Measurements from ENCODE around the gene SULT1A2. TPM values are rescaled to one million over a fixed set of nuclear protein-coding genes. Genes with fewer than 3 reads are reported as not detected.
"Not testable (repeated sequence)": the region's sequence is repeated elsewhere in the genome, so short reads cannot be mapped to it uniquely, and the experiment has no call there.

The SULT1A2 gene
- total RNA-seq, 1 donor from 2014 or later, result 3.9 TPM

DNA sequence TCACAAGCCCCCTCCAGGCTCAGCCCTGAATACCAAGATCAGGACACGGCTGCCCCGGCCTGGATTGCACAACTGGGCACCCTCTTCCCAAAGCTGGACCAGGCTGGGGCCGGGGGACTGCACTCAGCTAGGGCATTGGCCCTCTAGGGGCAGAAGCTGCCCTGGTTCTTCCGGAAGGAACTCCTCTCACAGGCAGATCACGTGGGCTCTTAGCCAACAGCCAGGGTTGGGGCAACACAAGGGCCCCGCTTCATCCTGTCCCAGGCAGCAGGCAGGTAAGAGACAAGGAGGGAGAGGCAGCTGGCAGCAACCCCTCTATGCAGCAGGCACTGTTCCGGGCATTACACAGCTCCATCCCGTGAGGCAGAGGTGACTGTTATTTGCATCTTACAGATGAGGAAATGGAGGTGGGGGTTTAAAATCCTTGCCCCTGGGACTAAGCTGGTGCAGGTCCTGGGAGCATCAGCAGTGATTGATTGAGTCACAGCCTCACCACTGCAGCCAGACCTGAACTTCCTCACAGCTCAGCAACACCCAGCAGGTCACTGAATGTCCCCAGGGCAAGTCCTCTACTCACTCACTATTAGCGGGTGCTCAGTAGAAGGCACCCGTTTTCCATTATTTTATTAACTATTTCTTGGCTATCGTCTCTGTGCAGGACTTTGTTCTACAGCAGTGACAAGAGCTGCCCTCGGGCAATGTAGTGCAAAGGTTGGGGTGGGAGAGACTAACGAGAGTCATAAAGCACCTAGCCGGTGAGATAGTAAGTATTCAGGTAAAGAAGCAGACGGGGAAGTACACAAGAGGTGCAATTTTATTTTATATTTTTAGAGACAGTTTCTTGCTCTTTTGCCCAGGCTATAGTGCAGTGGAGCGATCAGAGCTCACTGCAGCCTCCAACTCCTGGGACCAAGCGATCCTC is 15.8 kb upstream of the SULT1A2 start:
- H3K27ac Mint-ChIP-seq; H3K4me3 Mint-ChIP-seq (ENCODE audit: low read depth): not testable (repeated sequence)

DNA sequence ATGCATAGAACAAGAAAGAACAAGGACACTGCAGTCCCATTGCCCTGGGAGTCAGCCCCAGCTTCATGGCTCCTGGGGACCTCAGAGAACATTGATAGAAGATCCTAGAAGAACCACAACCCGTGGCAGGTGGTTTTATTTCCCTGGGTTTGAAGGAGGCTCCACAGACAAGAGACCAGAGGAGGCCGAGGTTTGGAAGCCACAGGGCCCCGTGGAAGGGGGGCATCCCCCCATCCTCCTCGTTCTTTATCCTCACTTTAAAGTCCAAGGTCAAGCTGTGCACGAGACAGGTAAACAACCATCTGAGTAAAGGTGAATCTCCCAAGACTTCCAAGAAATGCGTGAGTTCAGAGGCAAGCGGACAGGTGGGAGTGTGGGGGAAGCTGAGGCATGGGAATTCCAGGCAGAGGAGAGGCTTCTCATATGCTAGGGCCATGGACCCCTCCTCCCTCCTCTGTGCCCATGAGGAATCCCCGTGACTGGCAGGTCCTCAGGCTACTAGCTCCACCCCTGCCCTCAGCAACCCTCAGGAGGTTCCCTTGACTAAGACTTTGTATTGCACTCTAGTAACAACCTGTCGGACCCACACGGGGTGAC is 13.8 kb upstream of the SULT1A2 start:
- H3K36me3 Mint-ChIP-seq (ENCODE audit: insufficient read depth), result no peaks in the 10 kb centered on the region
- H3K4me1 Mint-ChIP-seq (ENCODE audit: low read depth), result peaks cover 17% of the 10 kb centered on the region
- TF ChIP-seq CTCF (IDR thresholded peaks at IDR 0.05; ENCODE audit: unreplicated experiment), result no peak
- H3K4me3 Mint-ChIP-seq (ENCODE audit: low read depth), result no peak overlapping the region
- no peaks in the 10 kb centered on the region for H3K9me3 Mint-ChIP-seq (ENCODE audit: low read depth)
- peak overlapping the region; percentile 62 for H3K27ac Mint-ChIP-seq
- no peaks in the 10 kb centered on the region for H3K27me3 Mint-ChIP-seq
- no peak for DNase-seq (ENCODE audit: low spot score, unreplicated experiment)

More for the DNA sequence above, 15.8 kb upstream of the SULT1A2 start:
- not testable (repeated sequence) for H3K27me3 Mint-ChIP-seq; H3K36me3 Mint-ChIP-seq (ENCODE audit: insufficient read depth); H3K9me3 Mint-ChIP-seq (ENCODE audit: low read depth); DNase-seq (ENCODE audit: low spot score, unreplicated experiment)
- peaks cover 17% of the 10 kb centered on the region for H3K4me1 Mint-ChIP-seq (ENCODE audit: low read depth)

DNA sequence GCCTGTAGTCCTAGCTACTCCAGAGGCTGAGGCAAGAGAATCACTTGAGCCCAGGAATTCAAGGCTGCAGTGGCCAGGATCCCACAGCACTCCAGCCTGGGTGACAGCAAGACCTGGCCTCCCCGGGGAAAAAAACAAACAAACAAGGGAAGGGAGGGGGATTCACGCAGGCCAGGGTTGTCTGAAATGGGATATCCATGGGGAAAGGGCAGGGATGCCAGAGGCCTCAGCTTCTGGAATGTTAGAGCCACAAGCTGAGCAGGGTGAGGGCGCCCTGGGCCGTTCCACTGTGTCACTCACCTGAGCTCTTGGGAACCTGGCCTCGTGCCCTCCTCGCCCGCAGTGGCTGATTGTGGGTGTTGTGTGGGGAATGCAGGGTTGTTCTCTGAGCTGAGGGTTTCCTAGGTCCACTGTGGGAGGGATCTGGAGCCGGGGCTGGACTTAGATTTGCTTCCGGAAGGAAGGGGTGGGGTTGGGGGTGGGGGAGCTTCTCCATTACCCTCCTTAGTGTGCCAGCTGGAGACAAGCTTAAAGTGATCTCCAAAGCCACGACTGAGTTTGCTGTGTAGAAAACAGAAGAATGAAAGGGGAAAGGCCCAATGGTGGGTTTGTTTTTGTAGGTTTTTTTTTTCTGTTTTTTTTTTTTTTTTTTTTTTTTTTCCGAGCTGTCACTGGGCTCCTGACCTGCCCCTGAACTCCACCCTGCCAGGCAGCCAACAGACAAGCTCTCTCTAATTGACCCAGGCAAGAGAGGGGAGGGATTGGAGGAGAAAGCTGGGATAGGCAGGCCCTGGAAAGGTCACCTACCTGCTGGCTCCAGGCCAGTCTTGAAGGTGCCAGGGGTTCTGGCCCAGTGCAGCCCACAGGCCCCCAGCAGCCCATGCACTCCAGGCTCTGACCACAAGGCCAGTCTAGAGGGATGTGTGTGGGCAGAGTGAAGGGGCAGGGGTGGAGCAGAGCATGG is 13.1 kb upstream of the SULT1A2 start, which contains the start of gene SULT1A1:
SULT1A1 (minus strand) TSS at position 414 of the 964 bp plus-strand sequence. CDS start 1,189 bp downstream, outside the sequence.
- DNase-seq (ENCODE audit: low spot score, unreplicated experiment), result no peak
- peaks cover 17% of the 10 kb centered on the region for H3K4me1 Mint-ChIP-seq (ENCODE audit: low read depth)
- H3K4me3 Mint-ChIP-seq (ENCODE audit: low read depth), result peak within 1 kb of the TSS; percentile 70
- no peaks in the 10 kb centered on the region for H3K36me3 Mint-ChIP-seq (ENCODE audit: insufficient read depth)
- no peaks in the 10 kb centered on the region for H3K9me3 Mint-ChIP-seq (ENCODE audit: low read depth)
- peak within 1 kb of the TSS; percentile 92 for H3K27ac Mint-ChIP-seq
- TF ChIP-seq CTCF (IDR thresholded peaks at IDR 0.05; ENCODE audit: unreplicated experiment), result no peak
- no peaks in the 10 kb centered on the region for H3K27me3 Mint-ChIP-seq

DNA sequence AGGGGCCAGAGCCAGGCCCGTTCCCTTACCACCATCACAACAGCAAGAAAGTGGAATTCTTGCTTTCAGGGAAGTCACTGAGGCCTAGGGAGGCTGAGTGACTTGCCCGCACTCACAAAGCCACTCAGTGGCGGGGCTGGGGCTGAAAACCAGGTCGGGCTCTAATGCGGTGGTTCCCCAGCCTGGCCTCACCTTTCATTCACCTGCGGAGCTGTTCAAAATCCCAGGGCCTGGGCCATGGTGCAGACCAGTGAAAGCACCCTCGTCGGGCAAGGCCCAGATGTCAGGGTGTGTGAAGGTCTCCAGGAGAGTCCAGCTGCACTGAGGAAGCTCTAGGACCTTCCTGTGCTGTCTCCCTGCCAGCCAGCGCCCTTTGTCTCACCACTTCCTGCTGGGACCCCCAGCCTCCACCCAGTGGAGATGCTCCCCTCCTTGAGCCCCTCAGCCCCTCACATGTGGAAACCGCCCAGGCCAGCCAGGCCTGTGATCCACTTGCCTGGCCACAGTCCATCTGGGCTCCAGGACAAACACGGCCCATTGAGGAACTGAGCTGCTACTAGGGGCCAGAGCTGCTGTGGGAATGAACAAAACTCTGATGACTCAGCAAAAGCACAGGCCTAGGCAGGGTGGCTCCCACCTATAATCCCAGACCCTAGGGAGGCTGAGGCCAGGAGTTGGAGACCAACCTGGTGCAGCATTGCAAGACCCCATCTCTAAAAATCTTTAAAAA is 12.2 kb upstream of the SULT1A2 start:
- Mint-ChIP-seq H3K4me3 (ENCODE audit: low read depth) (peak overlapping the region; percentile 70), H3K27ac (peak overlapping the region; percentile 92), H3K4me1 (ENCODE audit: low read depth) (peaks cover 17% of the 10 kb centered on the region)
- H3K9me3 Mint-ChIP-seq (ENCODE audit: low read depth); DNase-seq (ENCODE audit: low spot score, unreplicated experiment); H3K36me3 Mint-ChIP-seq (ENCODE audit: insufficient read depth); H3K27me3 Mint-ChIP-seq: not testable (repeated sequence)

- DNase-seq (ENCODE audit: low spot score, unreplicated experiment); H3K9me3 Mint-ChIP-seq (ENCODE audit: low read depth); H3K27me3 Mint-ChIP-seq; H3K36me3 Mint-ChIP-seq (ENCODE audit: insufficient read depth); H3K27ac Mint-ChIP-seq: not testable (repeated sequence)
- H3K4me1 Mint-ChIP-seq (ENCODE audit: low read depth), result peaks cover 17% of the 10 kb centered on the region
- peak overlapping the region; percentile 16 for H3K4me3 Mint-ChIP-seq (ENCODE audit: low read depth)
These were observed 11.6 kb upstream of the SULT1A2 start for GRCh38 chr16:28608496-28608808.

DNA sequence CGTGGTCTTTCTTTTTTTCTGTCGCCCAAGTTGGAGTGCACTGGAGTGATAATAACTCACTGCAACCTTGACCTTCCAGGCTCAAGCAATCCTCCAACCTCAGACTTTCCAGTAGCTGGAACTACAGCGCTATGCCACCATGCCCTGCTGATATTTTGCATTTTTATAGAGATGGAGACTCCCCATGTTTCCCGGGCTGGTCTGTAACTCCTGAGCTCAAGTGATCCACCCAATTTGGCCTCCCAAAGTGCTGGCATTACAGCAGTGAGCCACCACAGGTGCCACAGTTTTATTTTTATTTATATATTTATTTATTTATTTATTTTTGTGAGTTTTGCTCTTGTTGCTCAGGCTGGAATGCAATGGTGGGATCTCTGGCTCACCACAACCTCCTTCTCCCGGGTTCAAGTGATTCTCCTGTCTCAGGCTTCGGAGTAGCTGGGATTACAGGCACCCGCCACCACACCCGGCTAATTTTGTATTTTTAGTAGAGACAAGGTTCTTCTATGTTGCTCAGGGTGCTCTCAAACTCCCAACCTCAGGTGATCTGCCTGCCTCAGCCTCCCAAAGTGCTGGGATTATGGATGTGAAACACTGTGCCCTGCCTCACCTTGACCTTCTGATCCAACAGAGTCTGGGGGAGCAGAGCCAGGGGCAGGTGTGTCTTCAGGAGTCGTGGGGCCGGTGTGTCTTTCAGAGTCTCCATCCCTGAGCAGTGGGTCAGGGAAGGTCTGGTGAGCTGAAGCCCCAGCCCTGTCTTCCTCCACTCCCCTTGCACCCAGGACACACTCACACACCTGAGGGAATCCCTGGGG is 11.0 kb upstream of the SULT1A2 start:
- peaks cover 17% of the 10 kb centered on the region for H3K4me1 Mint-ChIP-seq (ENCODE audit: low read depth)
- peak overlapping the region; percentile 16 for H3K4me3 Mint-ChIP-seq (ENCODE audit: low read depth)
- H3K27me3 Mint-ChIP-seq; H3K27ac Mint-ChIP-seq; H3K9me3 Mint-ChIP-seq (ENCODE audit: low read depth); DNase-seq (ENCODE audit: low spot score, unreplicated experiment); H3K36me3 Mint-ChIP-seq (ENCODE audit: insufficient read depth): not testable (repeated sequence)

Data from progenitor cell of endocrine pancreas (in vitro differentiated cells).